ENCODE data around the gene HOXC9. TPM values are rescaled to one million over a fixed set of nuclear protein-coding genes. Genes with fewer than 3 reads are reported as not detected.

The HOXC9 gene
- total RNA-seq, 1 experiment from 2014 or later = 0.54 TPM

- H3K36me3 Mint-ChIP-seq (ENCODE audit: insufficient read depth, unreplicated experiment) = peaks cover 11% of the 10 kb centered on the region
- no peaks in the 10 kb centered on the region for H3K4me1 Mint-ChIP-seq (ENCODE audit: low read depth, unreplicated experiment)
- CTCF ChIA-PET = interaction anchor here (0.6 to 2.2 kb wide), 15 partner anchors 8 to 260 kb away, joined by 3 to 25 read pairs (median 6); partner anchors contain the start of genes HOXC5, HOXC6, HOXC8 and SMUG1
- H3K4me3 Mint-ChIP-seq (ENCODE audit: low read depth, unreplicated experiment) = peak overlapping the region; percentile 77
- H3K9me3 Mint-ChIP-seq (ENCODE audit: low read depth, unreplicated experiment) = no peaks in the 10 kb centered on the region
- H3K27me3 Mint-ChIP-seq (ENCODE audit: unreplicated experiment) = peaks cover 80% of the 10 kb centered on the region
- TF ChIP-seq CTCF (IDR thresholded peaks at IDR 0.05; ENCODE audit: unreplicated experiment) = no peak
- DNase-seq = peak; percentile 81
- H3K27ac Mint-ChIP-seq (ENCODE audit: unreplicated experiment) = no peak overlapping the region
- BruUV-seq (replicated peaks) = no TSS peak
- intact Hi-C loops (cut with micrococcal nuclease; ENCODE audit: unreplicated experiment) = no loop called here
These were observed 18.0 kb downstream of the HOXC9 start for GRCh38 chr12:54017878-54018467.

GRCh38 chr12:54018468-54018984 lies 18.6 kb downstream of the HOXC9 start:
- intact Hi-C loops (cut with micrococcal nuclease; ENCODE audit: unreplicated experiment) = no loop called here
- Mint-ChIP-seq H3K4me3 (ENCODE audit: low read depth, unreplicated experiment) (peak overlapping the region; percentile 77), H3K36me3 (ENCODE audit: insufficient read depth, unreplicated experiment) (peaks cover 11% of the 10 kb centered on the region), H3K27me3 (ENCODE audit: unreplicated experiment) (peaks cover 80% of the 10 kb centered on the region), H3K9me3 (ENCODE audit: low read depth, unreplicated experiment) (no peaks in the 10 kb centered on the region), H3K4me1 (ENCODE audit: low read depth, unreplicated experiment) (no peaks in the 10 kb centered on the region), H3K27ac (ENCODE audit: unreplicated experiment) (no peak overlapping the region)
- CTCF ChIA-PET = interaction anchor here (1.8 to 2.2 kb wide), 2 partner anchors 10 to 14 kb away, joined by 7 to 25 read pairs; partner anchors contain the start of genes HOXC5 and HOXC6
- no peak for DNase-seq
- no peak for TF ChIP-seq CTCF (IDR thresholded peaks at IDR 0.05; ENCODE audit: unreplicated experiment)
- BruUV-seq (replicated peaks) = no TSS peak

DNA sequence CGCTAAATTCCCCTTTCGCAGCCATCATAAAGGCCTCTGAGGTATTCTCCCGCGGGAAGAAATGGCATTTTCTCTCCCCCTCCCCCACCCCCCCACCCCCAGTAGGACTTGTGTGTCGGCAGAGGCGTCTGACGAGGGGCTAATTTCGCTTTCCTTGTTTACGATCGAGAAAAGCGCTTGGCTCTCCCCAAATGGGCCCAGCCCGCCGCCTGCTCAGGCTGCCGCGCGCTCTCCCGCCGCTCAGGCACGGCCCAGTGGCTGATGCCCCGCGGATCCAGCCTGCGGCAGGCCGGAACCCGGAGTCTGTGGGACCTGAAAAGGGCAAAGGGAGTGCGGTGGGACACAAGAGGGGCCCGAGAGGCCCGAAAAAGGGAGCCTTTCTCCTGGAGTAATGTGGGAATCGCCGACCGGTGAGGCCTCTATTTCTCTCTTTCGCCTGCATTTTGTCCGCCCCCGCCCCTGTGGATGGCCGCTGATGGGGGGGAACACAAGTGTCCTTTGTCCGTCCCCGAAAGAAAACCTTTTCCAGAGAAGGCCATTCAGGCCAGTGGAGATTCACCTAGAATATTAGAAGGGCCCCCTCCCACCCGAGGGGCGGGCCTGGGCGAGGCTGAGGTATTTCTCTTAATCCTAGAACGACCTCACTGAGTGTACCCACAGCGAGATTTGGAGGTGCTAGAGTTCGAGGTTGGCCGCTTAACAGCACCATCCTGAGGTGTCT lies 19.3 kb downstream of the HOXC9 start:
- no peak for DNase-seq
- Mint-ChIP-seq H3K4me3 (ENCODE audit: low read depth, unreplicated experiment) (no peak overlapping the region), H3K4me1 (ENCODE audit: low read depth, unreplicated experiment) (no peaks in the 10 kb centered on the region), H3K27me3 (ENCODE audit: unreplicated experiment) (peaks cover 80% of the 10 kb centered on the region), H3K9me3 (ENCODE audit: low read depth, unreplicated experiment) (no peaks in the 10 kb centered on the region), H3K27ac (ENCODE audit: unreplicated experiment) (no peak overlapping the region), H3K36me3 (ENCODE audit: insufficient read depth, unreplicated experiment) (peaks cover 11% of the 10 kb centered on the region)
- CTCF ChIA-PET = no interaction called here
- intact Hi-C loops (cut with micrococcal nuclease; ENCODE audit: unreplicated experiment) = no loop called here
- BruUV-seq (replicated peaks) = no TSS peak
- no peak for TF ChIP-seq CTCF (IDR thresholded peaks at IDR 0.05; ENCODE audit: unreplicated experiment)

- CTCF ChIA-PET = no interaction called here
- DNase-seq = no peak
- Mint-ChIP-seq H3K4me3 (ENCODE audit: low read depth, unreplicated experiment) (no peak overlapping the region), H3K4me1 (ENCODE audit: low read depth, unreplicated experiment) (no peaks in the 10 kb centered on the region), H3K27me3 (ENCODE audit: unreplicated experiment) (peaks cover 80% of the 10 kb centered on the region), H3K36me3 (ENCODE audit: insufficient read depth, unreplicated experiment) (peaks cover 11% of the 10 kb centered on the region), H3K9me3 (ENCODE audit: low read depth, unreplicated experiment) (no peaks in the 10 kb centered on the region), H3K27ac (ENCODE audit: unreplicated experiment) (no peak overlapping the region)
- intact Hi-C loops (cut with micrococcal nuclease; ENCODE audit: unreplicated experiment) = no loop called here
- no peak for TF ChIP-seq CTCF (IDR thresholded peaks at IDR 0.05; ENCODE audit: unreplicated experiment)
- no TSS peak for BruUV-seq (replicated peaks)
These were observed 20.1 kb downstream of the HOXC9 start for GRCh38 chr12:54019924-54020590.

Measured in Calu3 (cell line).